A172 (cell line): Measurements from ENCODE around the gene TIMM29. TPM values are rescaled to one million over a fixed set of nuclear protein-coding genes. Genes with fewer than 3 reads are reported as not detected.
"Not testable (repeated sequence)": the region's sequence is repeated elsewhere in the genome, so short reads cannot be mapped to it uniquely, and the experiment has no call there.

Experiments used
- DNase-seq: peaks from one replicate; pipeline ENCODE4 v3.0.0-alpha.2; 2015; ENCODE audit warnings: low spot score
- total RNA-seq: library from RNA; depleted of rRNA; stranded (reverse); fragments of >200 nt; shearing (Covaris generic); gene quantifications from 2 replicates; pipeline ENCODE4 v1.2.3, GENCODE V29; 2014

Gene TIMM29
- total RNA-seq, 1 experiment from 2014 or later = 45.6 TPM

DNA sequence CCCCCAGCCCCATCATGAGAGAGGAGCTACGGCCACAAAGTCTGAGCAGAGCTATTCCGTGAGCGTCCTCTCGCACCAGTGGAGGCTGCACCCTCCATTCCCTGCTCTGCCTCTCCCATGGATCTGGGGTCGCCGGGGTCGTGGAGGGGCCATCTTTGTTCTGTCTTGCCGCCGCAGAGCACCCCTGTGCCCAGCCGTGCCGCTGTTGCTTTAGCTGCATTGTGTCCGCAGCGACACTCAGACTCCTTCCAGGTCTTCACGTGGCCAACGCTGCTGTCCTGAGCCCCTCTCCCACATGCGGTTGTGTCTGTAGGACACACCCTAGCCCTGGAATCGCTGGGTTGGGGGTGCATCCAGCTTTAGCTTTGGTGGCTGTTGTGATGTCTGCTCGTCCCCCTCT, 16.0 kb upstream of the TIMM29 start:
- DNase-seq = no peak

DNA sequence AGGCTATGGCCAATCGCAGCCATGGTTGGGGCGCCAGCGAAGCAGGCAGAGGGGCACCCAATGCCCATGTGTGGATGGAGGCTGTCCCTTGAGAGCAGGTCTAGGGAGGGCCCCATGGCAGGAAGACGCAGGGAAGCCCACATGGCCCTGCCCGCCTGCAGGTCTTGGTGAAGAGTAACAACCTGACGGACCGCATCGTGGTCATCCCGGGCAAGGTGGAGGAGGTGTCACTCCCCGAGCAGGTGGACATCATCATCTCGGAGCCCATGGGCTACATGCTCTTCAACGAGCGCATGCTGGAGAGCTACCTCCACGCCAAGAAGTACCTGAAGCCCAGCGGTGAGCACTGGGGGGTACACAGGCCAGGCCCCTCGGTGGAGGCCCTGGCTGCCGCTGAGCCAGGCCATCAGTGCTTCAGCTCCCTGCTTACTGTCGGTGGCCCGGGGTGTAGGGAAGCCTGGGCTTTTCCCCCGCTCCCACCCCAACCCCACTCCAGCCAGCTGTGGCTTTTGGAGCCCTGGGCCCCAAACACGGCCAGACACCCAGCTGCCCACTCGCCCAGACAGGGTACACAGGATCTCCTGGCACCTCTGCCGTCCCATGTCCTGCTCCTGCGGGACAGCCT, 14.8 kb upstream of the TIMM29 start:
- no peak for DNase-seq

DNA sequence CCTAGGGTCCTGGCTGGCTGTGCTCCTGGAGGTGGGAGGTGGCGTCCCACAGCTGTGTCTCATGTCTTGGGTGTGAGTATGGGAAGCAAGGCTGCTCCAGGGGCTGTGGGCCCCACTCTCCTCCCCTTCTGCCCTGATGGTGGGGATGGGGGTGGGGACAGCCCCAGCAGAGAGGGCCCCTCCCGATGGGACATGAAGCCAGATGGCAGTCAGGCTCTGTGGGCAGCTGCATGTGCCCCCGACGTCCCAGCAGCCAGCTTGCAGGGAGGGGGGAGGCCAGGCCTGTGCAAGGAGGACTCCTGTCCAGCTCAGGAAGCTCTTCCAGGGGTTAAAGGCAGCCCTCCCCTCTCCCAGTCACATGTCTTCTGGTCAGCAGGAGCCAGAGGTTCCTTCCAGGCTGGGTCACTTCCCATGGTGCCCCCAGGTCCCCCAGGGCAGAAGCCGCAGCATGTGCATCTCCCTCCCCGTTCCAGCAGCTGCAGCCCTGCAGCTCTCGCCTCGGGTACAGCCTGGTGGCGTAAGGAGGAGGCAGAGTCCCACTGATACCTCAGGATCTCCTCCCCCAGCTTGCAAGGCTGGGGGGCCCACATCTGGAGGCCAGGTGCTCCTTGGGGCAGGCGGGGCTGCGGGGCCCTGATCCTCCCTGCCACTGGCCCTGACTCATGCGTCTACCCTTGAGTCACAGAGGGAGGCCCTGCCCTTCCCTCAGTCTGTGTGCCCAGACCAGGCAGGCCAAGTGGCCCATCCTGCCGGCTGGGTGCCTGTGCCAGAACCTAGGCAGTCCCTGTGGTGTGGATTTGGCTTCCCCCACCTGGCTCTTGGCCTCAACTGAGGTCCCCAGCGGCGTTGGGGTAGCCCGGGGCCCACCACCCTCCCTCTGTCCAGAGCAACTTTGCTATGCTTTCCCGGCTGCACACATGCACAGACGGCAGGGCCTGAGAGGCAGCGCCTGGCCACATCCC, 13.2 kb upstream of the TIMM29 start:
- DNase-seq = peak; percentile 89

DNA sequence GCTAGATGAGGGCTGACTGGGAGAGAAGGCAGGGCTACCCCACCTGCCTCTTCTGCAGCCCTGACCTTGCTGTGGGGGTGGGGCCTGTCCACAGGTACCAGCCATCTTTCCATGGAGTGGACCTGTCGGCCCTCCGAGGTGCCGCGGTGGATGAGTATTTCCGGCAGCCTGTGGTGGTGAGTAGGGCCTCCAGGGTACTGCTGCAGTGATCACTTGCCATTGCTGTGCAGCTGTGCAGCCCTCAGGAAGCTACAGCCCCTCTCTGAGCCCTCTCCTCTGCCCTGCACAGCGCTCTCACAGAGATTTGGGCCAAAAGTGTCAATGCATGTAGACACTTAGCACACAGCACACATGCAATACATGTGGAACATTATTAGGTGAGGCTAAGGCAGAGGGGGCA, 12.0 kb upstream of the TIMM29 start:
- DNase-seq = no peak

DNA sequence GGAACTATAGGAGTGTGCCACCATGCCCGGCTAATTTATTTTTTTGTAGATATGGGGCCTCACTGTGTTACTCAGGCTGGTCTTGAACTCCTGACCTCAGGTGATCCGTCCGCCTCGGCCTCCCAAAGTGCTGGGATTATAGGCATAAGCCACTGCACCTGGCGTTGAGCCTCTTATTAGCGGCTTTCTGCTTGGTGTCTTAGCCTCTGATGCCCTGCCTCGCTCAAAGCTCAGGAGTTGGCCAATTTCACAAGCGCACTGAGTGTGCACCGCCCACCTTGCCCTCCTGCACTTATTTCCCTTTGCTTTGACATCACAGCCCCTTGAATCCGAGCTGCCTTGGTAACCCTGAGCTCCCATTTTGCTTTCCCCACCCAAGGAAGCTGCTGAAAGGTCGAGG, 10.3 kb upstream of the TIMM29 start:
- no peak for DNase-seq

DNA sequence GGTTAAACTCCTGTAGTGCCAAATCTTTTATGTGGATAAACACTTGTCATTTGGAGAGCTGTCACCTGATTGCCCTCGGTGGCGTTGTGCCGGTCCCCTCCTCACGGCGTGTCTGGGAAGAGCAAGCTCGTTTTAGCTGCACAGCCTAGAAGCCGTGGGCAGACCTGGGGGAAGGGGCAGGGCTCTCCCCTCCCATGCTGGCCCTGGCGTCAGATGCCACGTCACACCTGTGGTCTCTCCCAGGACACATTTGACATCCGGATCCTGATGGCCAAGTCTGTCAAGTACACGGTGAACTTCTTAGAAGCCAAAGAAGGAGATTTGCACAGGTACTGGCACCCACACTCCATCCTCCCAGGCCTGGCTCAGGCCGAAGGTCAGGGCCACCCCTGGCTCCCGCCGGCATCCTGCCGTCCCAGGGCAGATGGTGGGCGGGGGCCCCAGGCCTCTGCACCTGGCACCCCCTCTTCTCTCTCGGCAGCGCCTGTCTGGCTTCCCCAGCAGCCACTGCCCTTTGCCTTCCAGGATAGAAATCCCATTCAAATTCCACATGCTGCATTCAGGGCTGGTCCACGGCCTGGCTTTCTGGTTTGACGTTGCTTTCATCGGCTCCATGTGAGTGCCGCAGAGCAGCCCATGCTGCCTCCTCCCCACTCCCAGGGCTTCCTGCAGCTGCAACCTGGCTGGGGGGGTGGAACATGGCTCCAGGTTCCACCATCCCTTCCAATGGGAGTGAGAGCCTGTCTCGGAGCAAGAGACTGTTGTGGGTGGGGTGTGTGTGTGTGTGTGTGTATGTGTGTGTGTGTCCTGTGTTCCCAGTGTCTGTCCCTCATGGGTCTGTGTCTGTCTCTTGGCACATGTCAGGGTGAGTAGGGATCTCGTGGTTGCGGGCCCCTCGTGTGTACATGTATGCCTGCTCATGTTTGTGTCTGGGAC, 9.0 kb upstream of the TIMM29 start:
- DNase-seq = no peak

DNA sequence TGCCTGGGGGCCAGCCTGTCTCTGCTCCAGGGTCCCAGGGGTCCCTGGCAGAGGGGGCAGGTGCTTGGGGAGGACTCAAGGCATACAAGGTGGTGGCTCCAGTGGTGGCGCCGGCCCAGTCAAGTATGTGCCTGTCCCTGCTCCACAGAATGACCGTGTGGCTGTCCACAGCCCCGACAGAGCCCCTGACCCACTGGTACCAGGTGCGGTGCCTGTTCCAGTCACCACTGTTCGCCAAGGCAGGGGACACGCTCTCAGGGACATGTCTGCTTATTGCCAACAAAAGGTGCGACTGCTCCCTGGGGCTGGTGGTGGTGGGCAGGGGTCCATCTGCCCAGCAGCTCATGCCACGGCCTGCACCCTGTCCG, 8.3 kb upstream of the TIMM29 start:
- DNase-seq = no peak

DNA sequence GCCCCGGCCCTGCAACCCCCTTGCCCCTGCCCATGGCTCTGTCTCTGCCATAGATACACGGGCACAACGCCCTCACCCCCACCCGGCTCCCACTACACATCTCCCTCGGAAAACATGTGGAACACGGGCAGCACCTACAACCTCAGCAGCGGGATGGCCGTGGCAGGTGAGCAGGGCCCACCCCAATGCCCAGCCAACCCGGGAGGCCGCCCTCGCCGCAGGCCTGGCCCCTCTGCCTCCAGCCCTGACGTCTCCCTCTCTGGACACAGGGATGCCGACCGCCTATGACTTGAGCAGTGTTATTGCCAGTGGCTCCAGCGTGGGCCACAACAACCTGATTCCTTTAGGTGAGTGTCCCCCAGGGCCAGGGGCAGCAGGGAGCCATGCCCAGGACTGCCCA, 7.8 kb upstream of the TIMM29 start:
- no peak for DNase-seq

DNA sequence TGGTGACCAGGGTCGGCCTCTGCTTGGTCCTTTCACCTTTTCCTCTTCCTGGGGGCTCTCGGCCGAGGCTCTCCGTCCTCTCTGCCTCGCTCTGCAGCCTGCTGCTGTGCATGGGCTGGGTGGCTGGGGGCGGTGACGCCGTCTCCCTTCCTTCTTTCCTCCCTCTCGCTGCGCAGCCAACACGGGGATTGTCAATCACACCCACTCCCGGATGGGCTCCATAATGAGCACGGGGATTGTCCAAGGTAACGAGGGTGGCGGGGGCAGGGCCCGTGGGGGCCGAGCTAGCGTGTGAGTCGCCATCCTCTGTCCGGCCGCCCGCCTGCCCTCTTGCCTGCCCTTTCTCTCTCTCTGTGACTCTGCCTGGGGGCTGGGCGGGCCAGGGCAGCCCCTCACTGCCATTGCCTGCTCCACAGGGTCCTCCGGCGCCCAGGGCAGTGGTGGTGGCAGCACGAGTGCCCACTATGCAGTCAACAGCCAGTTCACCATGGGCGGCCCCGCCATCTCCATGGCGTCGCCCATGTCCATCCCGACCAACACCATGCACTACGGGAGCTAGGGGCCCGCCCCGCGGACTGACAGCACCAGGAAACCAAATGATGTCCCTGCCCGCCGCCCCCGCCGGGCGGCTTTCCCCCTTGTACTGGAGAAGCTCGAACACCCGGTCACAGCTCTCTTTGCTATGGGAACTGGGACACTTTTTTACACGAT, 7.3 kb upstream of the TIMM29 start:
- DNase-seq = no peak

DNA sequence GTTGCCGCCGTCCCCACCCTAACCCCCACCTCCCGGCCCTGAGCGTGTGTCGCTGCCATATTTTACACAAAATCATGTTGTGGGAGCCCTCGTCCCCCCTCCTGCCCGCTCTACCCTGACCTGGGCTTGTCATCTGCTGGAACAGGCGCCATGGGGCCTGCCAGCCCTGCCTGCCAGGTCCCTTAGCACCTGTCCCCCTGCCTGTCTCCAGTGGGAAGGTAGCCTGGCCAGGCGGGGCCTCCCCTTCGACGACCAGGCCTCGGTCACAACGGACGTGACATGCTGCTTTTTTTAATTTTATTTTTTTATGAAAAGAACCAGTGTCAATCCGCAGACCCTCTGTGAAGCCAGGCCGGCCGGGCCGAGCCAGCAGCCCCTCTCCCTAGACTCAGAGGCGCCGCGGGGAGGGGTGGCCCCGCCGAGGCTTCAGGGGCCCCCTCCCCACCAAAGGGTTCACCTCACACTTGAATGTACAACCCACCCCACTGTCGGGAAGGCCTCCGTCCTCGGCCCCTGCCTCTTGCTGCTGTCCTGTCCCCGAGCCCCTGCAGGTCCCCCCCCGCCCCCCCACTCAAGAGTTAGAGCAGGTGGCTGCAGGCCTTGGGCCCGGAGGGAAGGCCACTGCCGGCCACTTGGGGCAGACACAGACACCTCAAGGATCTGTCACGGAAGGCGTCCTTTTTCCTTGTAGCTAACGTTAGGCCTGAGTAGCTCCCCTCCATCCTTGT, 6.5 kb upstream of the TIMM29 start:
- DNase-seq = no peak

DNA sequence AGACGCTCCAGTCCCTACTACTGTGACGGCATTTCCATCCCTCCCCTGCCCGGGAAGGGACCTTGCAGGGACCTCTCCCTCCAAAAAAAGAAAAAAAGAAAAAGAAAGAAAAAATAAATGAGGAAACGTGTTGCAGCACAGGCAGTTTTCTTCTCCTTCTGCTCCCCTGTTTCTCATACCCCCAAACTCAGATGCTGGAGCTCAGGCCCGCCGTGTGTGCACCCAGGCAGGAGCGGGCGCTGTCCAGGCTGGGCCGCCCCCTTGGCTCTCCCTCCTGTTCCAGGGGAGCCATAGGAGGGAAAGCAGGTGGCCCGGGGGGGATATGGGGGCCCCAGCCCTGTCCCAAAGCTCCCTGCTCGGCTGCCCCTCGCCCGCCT, 6.0 kb upstream of the TIMM29 start:
- no peak for DNase-seq

DNA sequence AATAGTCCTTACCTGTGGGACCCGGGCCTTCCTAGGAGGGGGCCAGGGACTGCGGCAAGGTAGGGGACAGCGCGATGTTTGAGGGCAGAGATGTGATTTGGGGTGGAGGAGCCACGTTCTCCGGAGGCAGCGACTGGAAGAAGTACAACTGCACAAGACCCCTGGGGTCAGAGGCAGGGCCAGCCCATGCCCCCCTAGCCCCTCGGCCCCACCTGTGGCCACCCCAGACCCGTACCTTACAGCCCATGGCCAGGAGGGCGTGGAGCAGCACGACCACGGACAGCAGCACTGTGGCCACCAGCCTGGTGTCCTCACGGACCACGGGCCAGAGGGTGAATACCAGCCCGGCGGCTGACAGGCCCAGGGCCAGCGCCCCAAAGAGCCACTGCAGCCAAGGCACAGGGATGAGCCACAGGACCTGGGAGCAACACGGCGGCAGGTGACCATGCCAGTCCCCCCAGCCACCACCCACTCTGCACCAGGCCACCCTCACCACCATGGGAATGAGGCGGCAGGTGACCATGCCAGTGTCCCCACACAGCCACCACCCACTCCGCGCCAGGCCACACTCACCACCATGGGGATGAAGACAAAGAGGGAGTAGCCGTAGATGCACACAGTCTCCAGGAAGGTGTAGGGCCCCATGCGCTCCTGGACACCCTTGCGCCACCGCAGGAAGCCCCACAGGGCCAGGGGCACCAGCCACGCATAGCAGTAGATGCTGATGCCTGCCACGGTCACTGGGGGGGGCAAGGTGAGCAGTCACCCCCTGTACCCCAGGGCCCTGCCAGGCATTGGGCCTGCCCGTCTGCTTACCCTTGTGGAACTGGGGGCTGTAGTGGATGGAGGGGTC, 5.1 kb upstream of the TIMM29 start:
- no peak for DNase-seq

DNA sequence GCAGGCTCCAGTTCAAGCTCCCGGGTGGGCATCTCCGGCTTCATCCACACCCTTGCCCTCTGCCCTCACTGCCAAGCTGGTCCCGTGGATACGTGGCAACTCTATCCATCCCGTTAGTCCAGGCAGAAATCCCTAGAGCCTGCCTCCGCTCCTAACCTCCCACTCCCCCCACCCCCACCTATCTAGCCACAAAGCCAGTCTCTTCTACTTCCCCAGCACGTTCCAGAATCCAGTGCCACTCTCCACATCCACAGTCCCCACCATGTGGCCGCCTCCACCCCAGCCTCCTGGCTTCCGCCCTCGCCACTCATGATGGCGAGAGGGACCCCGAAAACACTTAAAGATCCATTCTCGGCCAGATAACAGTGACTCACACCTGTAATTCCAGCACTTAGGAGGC, 4.0 kb upstream of the TIMM29 start:
- no peak for DNase-seq

DNA sequence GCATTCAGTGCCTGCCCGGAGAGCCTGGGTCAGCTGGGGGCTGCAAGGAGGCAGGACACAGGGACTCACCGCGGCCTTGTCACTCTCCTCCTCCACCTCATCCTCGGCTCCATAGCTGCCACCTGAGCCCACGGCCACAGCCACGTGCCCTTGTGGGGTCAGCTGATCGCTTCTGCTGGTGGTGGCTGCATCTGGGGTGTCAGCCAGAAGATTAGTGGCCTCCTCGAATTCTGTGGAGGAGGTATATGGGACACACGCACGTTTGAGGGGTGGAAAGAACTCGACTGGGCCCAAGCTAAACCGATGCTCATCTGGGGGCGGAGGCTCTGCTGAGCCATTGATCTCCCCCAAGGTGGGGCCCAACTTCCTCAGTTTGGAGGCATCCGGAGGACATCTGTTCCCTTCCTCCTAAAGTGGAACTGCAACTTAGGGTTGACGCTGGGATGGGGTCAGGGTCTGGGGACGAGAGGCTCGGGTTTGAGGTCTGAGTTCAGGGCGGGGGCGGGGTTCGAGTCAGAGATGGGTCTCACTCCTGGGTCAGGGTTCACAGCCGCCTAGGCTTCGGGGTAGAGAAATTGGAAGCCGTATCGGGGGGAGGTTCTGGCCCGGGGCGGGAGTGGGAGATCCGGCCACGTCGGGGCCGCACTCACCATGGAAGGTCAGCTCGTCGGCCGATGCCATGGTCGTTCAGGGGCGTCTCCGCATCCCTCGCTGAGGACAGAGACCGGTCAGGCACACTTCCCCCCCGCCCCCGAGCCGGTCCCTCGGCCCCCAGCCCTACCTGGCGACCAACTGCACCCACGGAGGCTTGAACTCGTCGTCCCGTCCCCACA, 665 bp upstream of the TIMM29 start:
- no peak for DNase-seq

DNA sequence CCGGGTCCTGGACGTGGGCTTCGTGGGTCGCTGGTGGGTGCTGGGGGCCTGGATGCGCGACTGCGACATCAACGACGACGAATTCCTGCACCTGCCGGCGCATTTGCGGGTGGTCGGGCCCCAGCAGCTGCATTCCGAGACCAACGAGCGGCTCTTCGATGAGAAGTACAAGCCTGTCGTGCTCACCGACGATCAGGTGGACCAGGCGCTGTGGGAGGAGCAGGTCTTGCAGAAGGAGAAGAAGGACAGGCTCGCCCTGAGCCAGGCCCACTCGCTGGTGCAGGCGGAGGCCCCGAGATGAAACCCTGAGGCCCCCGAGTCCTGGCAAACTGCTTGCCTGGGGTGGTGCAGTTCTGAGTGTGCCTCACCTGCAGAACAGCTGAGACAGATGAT, 787 bp downstream of the TIMM29 start:
- DNase-seq = no peak

DNA sequence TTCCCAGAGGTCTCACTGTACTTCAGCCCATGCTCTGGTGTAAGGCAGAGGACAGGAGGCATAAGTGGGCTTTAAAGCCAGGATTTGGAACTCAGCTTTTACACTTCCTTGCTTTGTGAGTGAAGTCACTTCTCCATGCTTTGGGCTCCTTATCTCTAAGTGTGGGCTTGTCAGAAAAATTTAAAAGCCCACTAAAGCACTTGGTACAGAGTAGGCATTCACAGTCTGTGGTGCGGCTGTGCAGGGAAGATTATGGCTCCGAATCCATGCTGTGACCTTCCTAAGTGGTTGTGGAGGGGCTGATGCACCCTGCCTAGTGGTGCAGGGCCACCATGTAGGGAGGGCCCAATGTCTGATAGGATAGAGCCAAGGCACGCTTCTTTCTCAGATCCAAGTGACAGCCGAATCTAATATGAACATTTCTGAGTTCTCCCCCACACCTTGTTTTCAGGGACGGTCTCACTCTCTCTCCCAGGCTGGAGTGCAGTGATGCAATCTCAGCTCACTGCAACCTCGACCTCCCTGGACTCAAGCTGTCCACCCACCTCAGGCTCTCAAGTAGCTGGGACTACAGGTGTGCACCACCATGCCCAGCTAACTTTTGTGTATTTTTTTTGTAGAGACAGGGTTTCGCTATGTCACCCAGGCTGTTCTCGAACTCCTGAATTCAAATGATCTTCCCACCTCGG, 6.9 kb downstream of the TIMM29 start:
- DNase-seq = no peak

DNA sequence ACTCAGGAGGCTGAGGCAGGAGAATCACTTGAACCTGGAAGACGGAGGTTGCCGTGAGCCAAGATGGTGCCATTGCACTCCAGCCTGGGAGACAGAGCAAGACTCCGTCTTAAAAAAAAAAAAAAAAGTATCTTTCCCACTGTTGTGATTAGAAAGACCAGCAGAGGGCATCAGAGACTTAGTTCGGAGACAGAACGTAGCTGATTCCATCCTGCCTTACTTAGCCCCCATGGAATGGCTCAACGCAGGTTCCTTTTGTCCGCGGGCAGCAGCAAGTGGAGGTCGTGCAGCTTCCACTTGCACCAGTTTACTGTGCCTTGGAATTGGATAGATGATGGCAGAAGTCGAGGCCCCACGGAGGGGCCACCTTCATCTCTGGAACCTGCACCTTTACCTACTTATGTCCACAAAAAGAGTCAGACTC, 8.1 kb downstream of the TIMM29 start:
- peak; percentile 82 for DNase-seq

DNA sequence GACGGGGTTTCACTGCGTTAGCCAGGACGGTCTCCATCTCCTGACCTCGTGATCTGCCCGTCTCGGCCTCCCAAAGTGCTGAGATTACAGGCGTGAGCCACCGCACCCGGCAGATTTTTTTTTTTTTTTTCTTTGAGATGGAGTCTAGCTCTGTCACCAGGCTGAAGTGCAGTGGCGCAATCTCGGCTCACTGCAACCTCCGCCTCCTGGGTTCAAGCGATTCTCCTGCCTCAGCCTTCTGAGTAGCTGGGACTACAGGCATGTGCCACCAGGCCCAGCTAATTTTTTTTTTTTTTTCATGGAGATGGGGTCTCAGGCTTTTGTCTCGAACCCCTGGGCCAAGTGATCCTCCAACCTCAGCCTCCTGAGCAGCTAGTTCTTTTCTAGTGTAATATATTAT, 13.0 kb downstream of the TIMM29 start:
- not testable (repeated sequence) for DNase-seq
